H54 (cell line): Measurements from ENCODE around the gene C4A.
A peak's percentile ranks its signal among the peaks of the same experiment; 100 is the strongest.
"Not testable (repeated sequence)": the region's sequence is repeated elsewhere in the genome, so short reads cannot be mapped to it uniquely, and the experiment has no call there.

Experiments used
- DNase-seq: peaks from one replicate; pipeline ENCODE4 v3.0.0; 2011; ENCODE audit warnings: low spot score, mixed read lengths; ENCODE audit not compliant: insufficient read length
- FAIRE-seq: peaks from 3 replicates; lab custom pipeline; 2011; peaks lifted over from hg19 to GRCh38; lab: Jason Lieb, UNC
- POLR2A ChIP-seq: IDR thresholded peaks from 2 replicates; pipeline ENCODE4 v1.6.1; 2011; ENCODE audit warnings: low read depth, mild to moderate bottlenecking, low read length

Gene C4A

GRCh38 chr6:32047539-32047854, 65.6 kb downstream of the C4A start:
- no peak for TF ChIP-seq POLR2A
- FAIRE-seq (no peak), DNase-seq (no peak)

GRCh38 chr6:32047855-32048766, 66.3 kb downstream of the C4A start:
- FAIRE-seq (no peak), DNase-seq (peak; percentile 70)
- no peak for TF ChIP-seq POLR2A

DNA sequence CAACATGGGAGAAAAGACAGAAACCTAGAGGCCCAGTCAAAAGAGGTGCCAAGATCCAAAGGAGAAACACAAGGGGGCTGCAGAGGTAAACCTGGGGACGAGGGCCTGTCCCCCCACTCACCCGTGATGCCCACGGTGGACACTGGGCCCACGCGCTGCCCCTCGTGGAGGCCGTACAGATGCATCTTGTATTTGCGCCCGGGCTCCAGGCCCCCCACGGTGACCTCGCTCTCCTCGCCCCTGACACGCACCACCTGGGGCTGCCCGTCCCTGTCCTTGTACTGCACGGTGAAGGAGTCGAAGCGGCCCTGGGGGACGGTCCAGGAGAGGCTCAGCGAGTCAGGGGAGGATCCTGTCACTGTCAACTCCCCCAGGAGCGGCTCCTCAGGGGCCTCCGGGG, 67.3 kb downstream of the C4A start:
- not testable (repeated sequence) for DNase-seq, FAIRE-seq

GRCh38 chr6:32049736-32050135, 67.9 kb downstream of the C4A start:
- not testable (repeated sequence) for FAIRE-seq, DNase-seq

- DNase-seq (no peak), FAIRE-seq (no peak)
- no peak for TF ChIP-seq POLR2A
These were observed 68.7 kb downstream of the C4A start for GRCh38 chr6:32050562-32050961.
